ENCODE measurements around the gene BORA. TPM values are rescaled to one million over a fixed set of nuclear protein-coding genes. Genes with fewer than 3 reads are reported as not detected.

BORA gene
- total and polyA plus RNA-seq, 2 of the 13 experiments (the other 11 are each of a cell fraction or from before 2014, with no cell fraction given), result 4.0 to 17.4 TPM

- TF ChIP-seq KLF12 (CRISPR knock-in tag; IDR thresholded peaks at IDR 0.05; ENCODE audit: borderline replicate concordance), result no peak
- TF ChIP-seq PHF20 (CRISPR knock-in tag; IDR thresholded peaks at IDR 0.05), result no peak
- TF ChIP-seq ZNF713 (CRISPR knock-in tag; IDR thresholded peaks at IDR 0.05), result no peak
- TF ChIP-seq IRF9 (CRISPR knock-in tag; IDR thresholded peaks at IDR 0.05; ENCODE audit: borderline replicate concordance), result no peak
- TF ChIP-seq HHEX (CRISPR knock-in tag; IDR thresholded peaks at IDR 0.05), result no peak
- no peak for TF ChIP-seq ZNF609 (CRISPR knock-in tag; IDR thresholded peaks at IDR 0.05; ENCODE audit: borderline replicate concordance)
- TF ChIP-seq ATF3 (CRISPR knock-in tag; IDR thresholded peaks at IDR 0.05), result no peak
- TF ChIP-seq RXRB (CRISPR knock-in tag; IDR thresholded peaks at IDR 0.05; ENCODE audit: borderline replicate concordance), result peak; percentile 78
- TF ChIP-seq ZNF891 (CRISPR knock-in tag; IDR thresholded peaks at IDR 0.05), result no peak
- TF ChIP-seq NR2C2 (CRISPR knock-in tag; IDR thresholded peaks at IDR 0.05; ENCODE audit: borderline replicate concordance), result peak; percentile 15; the same call in 1 of the 2 replicates
- no peak for TF ChIP-seq ZNF513 (CRISPR knock-in tag; conservative IDR thresholded peaks at IDR 0.05)
- no peak for TF ChIP-seq ZBTB10 (CRISPR knock-in tag; IDR thresholded peaks at IDR 0.05; ENCODE audit: borderline replicate concordance)
- TF ChIP-seq TMF1 (CRISPR knock-in tag; IDR thresholded peaks at IDR 0.05; ENCODE audit: low read depth), result no peak
- peak; percentile 59; the same call in 1 of the 2 replicates for TF ChIP-seq ZMYM4 (CRISPR knock-in tag; IDR thresholded peaks at IDR 0.05)
- TF ChIP-seq ZNF605 (CRISPR knock-in tag; IDR thresholded peaks at IDR 0.05), result no peak
- TF ChIP-seq ZBTB34 (CRISPR knock-in tag; IDR thresholded peaks at IDR 0.05), result no peak
- TF ChIP-seq SMC3 (IDR thresholded peaks at IDR 0.05; ENCODE audit: low read length), result no peak
These were observed 64.9 kb downstream of the BORA start (continued) for GRCh38 chr13:72792640-72793039.
